ENCODE data around the gene GABRD. TPM values are rescaled to one million over a fixed set of nuclear protein-coding genes. Genes with fewer than 3 reads are reported as not detected.
A peak's percentile ranks its signal among the peaks of the same experiment; 100 is the strongest.

The GABRD gene
- total RNA-seq, 2 donors from 2014 or later = not detected

GRCh38 chr1:2020310-2020655 lies 1.1 kb downstream of the GABRD start:
- no peak for ATAC-seq (ENCODE audit: insufficient number of reproducible peaks, low FRiP score, low read depth)
- no peak overlapping the region for H3K4me3 ChIP-seq
- H3K27me3 ChIP-seq (replicated peaks; ENCODE audit: insufficient read depth) = peaks cover 11% of the 10 kb centered on the region
- no peak for DNase-seq (ENCODE audit: low spot score)
- H3K27ac ChIP-seq = peak overlapping the region in 1 of 2 donors; percentile 7
- no peak for TF ChIP-seq CTCF (IDR thresholded peaks at IDR 0.05)
- no peaks in the 10 kb centered on the region for H3K9me3 ChIP-seq
- H3K4me1 ChIP-seq (ENCODE audit: control insufficient read depth in 1 of 2, low read depth in 2 of 2) = no peaks in the 10 kb centered on the region
- H3K36me3 ChIP-seq = no peaks in the 10 kb centered on the region

GRCh38 chr1:2021550-2021949 lies 2.4 kb downstream of the GABRD start:
- TF ChIP-seq CTCF (IDR thresholded peaks at IDR 0.05) = no peak
- DNase-seq (ENCODE audit: low spot score) (no peak), ATAC-seq (ENCODE audit: insufficient number of reproducible peaks, low FRiP score, low read depth) (no peak)
- no peaks in the 10 kb centered on the region for H3K9me3 ChIP-seq
- no peaks in the 10 kb centered on the region for H3K36me3 ChIP-seq
- H3K4me3 ChIP-seq = no peak overlapping the region
- H3K4me1 ChIP-seq (ENCODE audit: control insufficient read depth in 1 of 2, low read depth in 2 of 2) = no peaks in the 10 kb centered on the region
- no peak overlapping the region for H3K27ac ChIP-seq
- H3K27me3 ChIP-seq (replicated peaks; ENCODE audit: insufficient read depth) = peaks cover 11% of the 10 kb centered on the region

GRCh38 chr1:2022063-2022770 lies 3.1 kb downstream of the GABRD start:
- Histone ChIP-seq H3K9me3 (no peaks in the 10 kb centered on the region), H3K4me3 (no peak overlapping the region), H3K4me1 (ENCODE audit: control insufficient read depth in 1 of 2, low read depth in 2 of 2) (no peaks in the 10 kb centered on the region), H3K36me3 (no peaks in the 10 kb centered on the region), H3K27me3 (replicated peaks; ENCODE audit: insufficient read depth) (peaks cover 11% of the 10 kb centered on the region), H3K27ac (no peak overlapping the region)
- no peak for ATAC-seq (ENCODE audit: insufficient number of reproducible peaks, low FRiP score, low read depth)
- no peak for TF ChIP-seq CTCF (IDR thresholded peaks at IDR 0.05)
- DNase-seq (ENCODE audit: low spot score) = no peak

- no peak overlapping the region for H3K4me3 ChIP-seq
- H3K9me3 ChIP-seq = no peaks in the 10 kb centered on the region
- no peaks in the 10 kb centered on the region for H3K36me3 ChIP-seq
- H3K27me3 ChIP-seq (replicated peaks; ENCODE audit: insufficient read depth) = peaks cover 11% of the 10 kb centered on the region
- no peaks in the 10 kb centered on the region for H3K4me1 ChIP-seq (ENCODE audit: control insufficient read depth in 1 of 2, low read depth in 2 of 2)
- ATAC-seq (ENCODE audit: insufficient number of reproducible peaks, low FRiP score, low read depth) (no peak), DNase-seq (ENCODE audit: low spot score) (no peak)
- no peak overlapping the region for H3K27ac ChIP-seq
- TF ChIP-seq CTCF (IDR thresholded peaks at IDR 0.05) = no peak
Measured at GRCh38 chr1:2023187-2023586, 4.0 kb downstream of the GABRD start.

GRCh38 chr1:2024451-2024850 lies 5.3 kb downstream of the GABRD start:
- TF ChIP-seq CTCF (IDR thresholded peaks at IDR 0.05) = no peak
- Histone ChIP-seq H3K27me3 (replicated peaks; ENCODE audit: insufficient read depth) (peaks cover 11% of the 10 kb centered on the region), H3K27ac (no peak overlapping the region), H3K36me3 (no peaks in the 10 kb centered on the region), H3K4me3 (no peak overlapping the region), H3K4me1 (ENCODE audit: control insufficient read depth in 1 of 2, low read depth in 2 of 2) (no peaks in the 10 kb centered on the region), H3K9me3 (no peaks in the 10 kb centered on the region)
- DNase-seq (ENCODE audit: low spot score) (no peak), ATAC-seq (ENCODE audit: insufficient number of reproducible peaks, low FRiP score, low read depth) (no peak)

Measured in thoracic aorta (tissue), 2 donors.